HUES6 (cell line): ENCODE results near the gene ARHGEF17.

Source experiments
- H3K27ac ChIP-seq: 2 replicates; pipeline ENCODE4 v1.7.0; 2013; ENCODE audit warnings: low read depth, mild to moderate bottlenecking, low read length, inconsistent platforms
- H3K27me3 ChIP-seq: 2 replicates; pipeline ENCODE4 v1.6.1; 2013; ENCODE audit warnings: low read length; ENCODE audit not compliant: control insufficient read depth, insufficient read depth
- H3K36me3 ChIP-seq: 2 replicates; pipeline ENCODE4 v1.6.1; 2013; ENCODE audit warnings: low read length; ENCODE audit not compliant: control insufficient read depth, insufficient read depth
- H3K4me1 ChIP-seq: 2 replicates; pipeline ENCODE4 v1.6.1; 2013; ENCODE audit warnings: low read length; ENCODE audit not compliant: control insufficient read depth, insufficient read depth
- H3K4me3 ChIP-seq: 2 replicates; pipeline ENCODE4 v1.5.1; 2013; ENCODE audit warnings: low read depth, low read length
- H3K9ac ChIP-seq: one replicate; pipeline ENCODE4 v1.6.1; 2013; ENCODE audit warnings: mild to moderate bottlenecking, low read length
- H3K9me3 ChIP-seq: 2 replicates; pipeline ENCODE4 v1.6.1; 2013; ENCODE audit warnings: low read depth, low read length; ENCODE audit not compliant: control insufficient read depth, insufficient read depth

The ARHGEF17 gene

GRCh38 chr11:73409431-73409830 is 101.4 kb downstream of the ARHGEF17 start:
- peaks cover 26% of the 10 kb centered on the region for H3K36me3 ChIP-seq
- no peak overlapping the region for H3K27ac ChIP-seq
- H3K9ac ChIP-seq: no peak overlapping the region
- H3K9me3 ChIP-seq: no peaks in the 10 kb centered on the region
- H3K4me3 ChIP-seq: no peak overlapping the region
- no peaks in the 10 kb centered on the region for H3K27me3 ChIP-seq
- no peaks in the 10 kb centered on the region; the same call in 1 of the 2 replicates for H3K4me1 ChIP-seq

- H3K4me1 ChIP-seq: no peaks in the 10 kb centered on the region; the same call in 1 of the 2 replicates
- H3K9ac ChIP-seq: no peak overlapping the region
- H3K36me3 ChIP-seq: peaks cover 26% of the 10 kb centered on the region
- H3K9me3 ChIP-seq: no peaks in the 10 kb centered on the region
- no peaks in the 10 kb centered on the region for H3K27me3 ChIP-seq
- H3K4me3 ChIP-seq: no peak overlapping the region
- H3K27ac ChIP-seq: no peak overlapping the region
Measured at GRCh38 chr11:73410627-73411026, 102.6 kb downstream of the ARHGEF17 start.

GRCh38 chr11:73411031-73411430 is 103.0 kb downstream of the ARHGEF17 start:
- Histone ChIP-seq H3K36me3 (peaks cover 26% of the 10 kb centered on the region), H3K4me3 (no peak overlapping the region), H3K9me3 (no peaks in the 10 kb centered on the region), H3K4me1 (no peaks in the 10 kb centered on the region; the same call in 1 of the 2 replicates), H3K9ac (no peak overlapping the region), H3K27me3 (no peaks in the 10 kb centered on the region), H3K27ac (no peak overlapping the region)

- Histone ChIP-seq H3K27ac (no peak overlapping the region), H3K4me1 (no peaks in the 10 kb centered on the region; the same call in 1 of the 2 replicates), H3K36me3 (peaks cover 19% of the 10 kb centered on the region), H3K4me3 (no peak overlapping the region), H3K27me3 (no peaks in the 10 kb centered on the region), H3K9ac (no peak overlapping the region), H3K9me3 (no peaks in the 10 kb centered on the region)
Measured at GRCh38 chr11:73412308-73412707, 104.2 kb downstream of the ARHGEF17 start.

GRCh38 chr11:73413256-73413655 is 105.2 kb downstream of the ARHGEF17 start:
- H3K4me3 ChIP-seq: no peak overlapping the region
- no peaks in the 10 kb centered on the region; the same call in 1 of the 2 replicates for H3K4me1 ChIP-seq
- H3K9me3 ChIP-seq: no peaks in the 10 kb centered on the region

GRCh38 chr11:73414977-73415651 is 107.0 kb downstream of the ARHGEF17 start:
- Histone ChIP-seq H3K9me3 (no peaks in the 10 kb centered on the region), H3K4me1 (no peaks in the 10 kb centered on the region; the same call in 1 of the 2 replicates), H3K27me3 (no peaks in the 10 kb centered on the region), H3K36me3 (peaks cover 5% of the 10 kb centered on the region; the same call in 1 of the 2 replicates), H3K9ac (no peak overlapping the region), H3K4me3 (no peak overlapping the region), H3K27ac (no peak overlapping the region)

More at GRCh38 chr11:73413256-73413655, 105.2 kb downstream of the ARHGEF17 start:
- no peak overlapping the region for H3K9ac ChIP-seq
- no peaks in the 10 kb centered on the region for H3K27me3 ChIP-seq
- no peak overlapping the region for H3K27ac ChIP-seq
- H3K36me3 ChIP-seq: peaks cover 16% of the 10 kb centered on the region

GRCh38 chr11:73415854-73416615 is 108.0 kb downstream of the ARHGEF17 start:
- no peaks in the 10 kb centered on the region for H3K27me3 ChIP-seq
- H3K9me3 ChIP-seq: no peaks in the 10 kb centered on the region
- H3K36me3 ChIP-seq: peaks cover 5% of the 10 kb centered on the region; the same call in 1 of the 2 replicates
- no peak overlapping the region for H3K27ac ChIP-seq
- H3K9ac ChIP-seq: no peak overlapping the region
- H3K4me1 ChIP-seq: no peaks in the 10 kb centered on the region
- no peak overlapping the region for H3K4me3 ChIP-seq

GRCh38 chr11:73416786-73417185 is 108.7 kb downstream of the ARHGEF17 start:
- no peaks in the 10 kb centered on the region for H3K27me3 ChIP-seq

More at GRCh38 chr11:73416786-73417185, 108.7 kb downstream of the ARHGEF17 start:
- H3K4me1 ChIP-seq: peaks cover under 1% of the 10 kb centered on the region; the same call in 1 of the 2 replicates
- no peak overlapping the region for H3K27ac ChIP-seq
- no peaks in the 10 kb centered on the region for H3K9me3 ChIP-seq
- H3K9ac ChIP-seq: no peak overlapping the region
- peaks cover 5% of the 10 kb centered on the region; the same call in 1 of the 2 replicates for H3K36me3 ChIP-seq
- no peak overlapping the region for H3K4me3 ChIP-seq
